ENCODE measurements around the gene PREX1.
"Not testable (repeated sequence)": the region's sequence is repeated elsewhere in the genome, so short reads cannot be mapped to it uniquely, and the experiment has no call there.

PREX1 gene

DNA sequence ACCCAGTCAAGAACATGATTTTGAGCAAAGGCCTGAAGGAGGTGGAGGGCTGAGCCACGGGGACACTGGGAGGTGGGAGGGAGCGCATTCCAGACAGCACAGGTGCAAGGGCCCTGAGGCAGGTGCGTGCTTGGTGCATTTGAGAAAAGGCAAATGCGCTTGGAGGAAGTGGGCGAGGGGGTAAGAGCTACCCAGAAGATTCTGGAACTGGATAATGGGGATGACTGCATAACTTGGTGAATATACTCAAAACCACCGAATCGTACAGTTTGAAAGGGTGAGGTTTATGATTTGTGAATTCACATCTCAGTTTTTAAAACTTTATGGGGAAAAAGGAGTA lies 9.8 kb downstream of the PREX1 start:
- Mint-ChIP-seq H3K4me1 (ENCODE audit: low read depth) (peaks cover 61% of the 10 kb centered on the region), H3K27ac (peak overlapping the region; percentile 85), H3K4me3 (peak overlapping the region; percentile 62), H3K36me3 (ENCODE audit: low read depth) (peaks cover 29% of the 10 kb centered on the region), H3K9me3 (no peaks in the 10 kb centered on the region), H3K27me3 (ENCODE audit: low read depth) (peaks cover 4% of the 10 kb centered on the region)
- DNase-seq (ENCODE audit: low spot score): no peak

DNA sequence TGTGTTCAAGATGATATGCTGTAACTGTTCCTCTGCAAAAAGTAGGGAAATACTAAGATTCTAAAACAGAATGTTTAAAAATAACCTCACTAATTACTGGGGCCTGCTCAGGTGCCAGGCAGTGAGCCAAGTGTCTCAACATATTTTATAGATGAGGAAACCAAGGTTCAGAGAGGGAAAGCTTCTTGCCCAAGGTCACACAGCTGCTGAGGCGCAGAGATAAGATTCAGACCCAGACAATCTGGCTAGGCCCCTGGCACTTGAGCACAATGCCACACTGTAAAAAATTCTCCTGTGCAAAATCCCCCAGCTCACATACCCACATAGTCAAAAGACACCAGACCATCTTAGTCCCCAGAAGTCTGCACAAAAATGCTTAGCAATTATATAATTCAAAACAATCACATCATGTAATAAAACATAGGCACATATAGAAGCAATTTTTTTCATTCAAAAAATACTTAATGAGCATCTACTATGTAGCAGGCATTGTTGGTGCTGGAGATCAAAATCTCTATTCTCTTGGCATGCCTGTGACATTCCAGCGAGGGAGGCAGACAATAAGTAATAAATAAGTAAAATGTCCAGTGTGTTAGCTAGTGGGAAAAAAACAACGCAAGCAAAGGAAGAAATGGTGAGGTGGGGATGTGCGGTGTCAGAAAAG lies 10.3 kb downstream of the PREX1 start:
- Mint-ChIP-seq H3K27me3 (ENCODE audit: low read depth) (peaks cover 4% of the 10 kb centered on the region), H3K9me3 (no peaks in the 10 kb centered on the region), H3K27ac (peak overlapping the region; percentile 85), H3K4me3 (peak overlapping the region; percentile 62), H3K36me3 (ENCODE audit: low read depth) (peaks cover 29% of the 10 kb centered on the region), H3K4me1 (ENCODE audit: low read depth) (peaks cover 56% of the 10 kb centered on the region)
- no peak for DNase-seq (ENCODE audit: low spot score)

GRCh38 chr20:48816282-48817205 lies 11.3 kb downstream of the PREX1 start:
- H3K27me3 Mint-ChIP-seq (ENCODE audit: low read depth): peaks cover 4% of the 10 kb centered on the region
- no peak for DNase-seq (ENCODE audit: low spot score)
- no peaks in the 10 kb centered on the region for H3K9me3 Mint-ChIP-seq
- H3K36me3 Mint-ChIP-seq (ENCODE audit: low read depth): peaks cover 29% of the 10 kb centered on the region
- peaks cover 48% of the 10 kb centered on the region for H3K4me1 Mint-ChIP-seq (ENCODE audit: low read depth)
- H3K4me3 Mint-ChIP-seq: peak overlapping the region; percentile 15
- peak overlapping the region; percentile 85 for H3K27ac Mint-ChIP-seq

- peaks cover 26% of the 10 kb centered on the region for H3K36me3 Mint-ChIP-seq (ENCODE audit: low read depth)
- H3K27me3 Mint-ChIP-seq (ENCODE audit: low read depth): peaks cover 4% of the 10 kb centered on the region
- DNase-seq (ENCODE audit: low spot score): no peak
- H3K27ac Mint-ChIP-seq: no peak overlapping the region
- no peaks in the 10 kb centered on the region for H3K9me3 Mint-ChIP-seq
- H3K4me3 Mint-ChIP-seq: no peak overlapping the region
- peaks cover 43% of the 10 kb centered on the region for H3K4me1 Mint-ChIP-seq (ENCODE audit: low read depth)
Observed at GRCh38 chr20:48815537-48815936, 12.3 kb downstream of the PREX1 start.

DNA sequence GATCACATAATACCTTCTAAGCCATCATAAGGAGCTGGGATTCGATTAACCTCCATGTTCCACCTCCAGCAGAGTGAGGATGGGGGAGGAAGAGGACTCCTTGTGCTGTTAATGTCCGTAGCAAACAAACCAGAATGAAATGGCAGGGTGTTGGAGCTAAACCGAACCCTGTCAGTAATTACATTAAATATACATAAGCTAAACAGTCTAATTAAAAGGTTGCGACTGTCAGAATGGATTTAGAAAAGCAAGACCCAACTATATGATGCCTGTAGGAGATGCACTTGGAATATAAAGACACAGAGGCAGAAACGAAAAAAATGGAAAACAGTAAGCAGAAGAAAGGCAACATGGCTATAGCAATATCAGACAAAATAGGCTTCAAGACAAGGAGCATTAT lies 13.2 kb downstream of the PREX1 start:
- Mint-ChIP-seq H3K4me3 (no peak overlapping the region), H3K27ac (no peak overlapping the region), H3K36me3 (ENCODE audit: low read depth) (peaks cover 22% of the 10 kb centered on the region), H3K9me3 (no peaks in the 10 kb centered on the region), H3K4me1 (ENCODE audit: low read depth) (peaks cover 36% of the 10 kb centered on the region), H3K27me3 (ENCODE audit: low read depth) (peaks cover 4% of the 10 kb centered on the region)
- DNase-seq (ENCODE audit: low spot score): no peak

GRCh38 chr20:48813930-48814546 lies 13.8 kb downstream of the PREX1 start:
- Mint-ChIP-seq H3K36me3 (ENCODE audit: low read depth) (peaks cover 17% of the 10 kb centered on the region), H3K4me3 (no peak overlapping the region), H3K4me1 (ENCODE audit: low read depth) (peaks cover 30% of the 10 kb centered on the region), H3K9me3 (no peaks in the 10 kb centered on the region), H3K27me3 (ENCODE audit: low read depth) (peaks cover 4% of the 10 kb centered on the region), H3K27ac (no peak overlapping the region)
- DNase-seq (ENCODE audit: low spot score): no peak

DNA sequence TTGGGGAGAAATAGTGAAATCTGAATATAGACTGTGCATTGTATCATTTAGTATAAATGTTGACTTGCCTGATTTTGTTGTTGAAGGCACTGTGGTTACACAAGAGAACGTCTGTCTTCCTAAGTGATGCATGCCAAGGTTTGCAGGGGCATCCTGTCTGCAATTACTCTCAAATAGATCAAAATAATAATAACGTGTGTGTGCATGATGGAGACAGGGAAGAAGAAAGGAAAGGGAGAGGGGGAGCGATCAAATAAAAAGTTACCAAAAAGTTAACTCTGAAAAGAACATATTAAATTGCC lies 14.4 kb downstream of the PREX1 start:
- peaks cover 17% of the 10 kb centered on the region for H3K36me3 Mint-ChIP-seq (ENCODE audit: low read depth)
- H3K27ac Mint-ChIP-seq: no peak overlapping the region
- no peak overlapping the region for H3K4me3 Mint-ChIP-seq
- no peaks in the 10 kb centered on the region for H3K9me3 Mint-ChIP-seq
- no peak for DNase-seq (ENCODE audit: low spot score)
- peaks cover 4% of the 10 kb centered on the region for H3K27me3 Mint-ChIP-seq (ENCODE audit: low read depth)
- peaks cover 23% of the 10 kb centered on the region for H3K4me1 Mint-ChIP-seq (ENCODE audit: low read depth)

- DNase-seq (ENCODE audit: low spot score): no peak
- no peaks in the 10 kb centered on the region for H3K9me3 Mint-ChIP-seq
- no peak overlapping the region for H3K4me3 Mint-ChIP-seq
- peaks cover 17% of the 10 kb centered on the region for H3K36me3 Mint-ChIP-seq (ENCODE audit: low read depth)
- peaks cover 4% of the 10 kb centered on the region for H3K27me3 Mint-ChIP-seq (ENCODE audit: low read depth)
- peaks cover 18% of the 10 kb centered on the region for H3K4me1 Mint-ChIP-seq (ENCODE audit: low read depth)
- no peak overlapping the region for H3K27ac Mint-ChIP-seq
Observed at GRCh38 chr20:48812600-48813445, 15.0 kb downstream of the PREX1 start.

- H3K27me3 Mint-ChIP-seq (ENCODE audit: low read depth); H3K9me3 Mint-ChIP-seq; H3K4me3 Mint-ChIP-seq; DNase-seq (ENCODE audit: low spot score); H3K27ac Mint-ChIP-seq: not testable (repeated sequence)
- peaks cover 11% of the 10 kb centered on the region for H3K4me1 Mint-ChIP-seq (ENCODE audit: low read depth)
- H3K36me3 Mint-ChIP-seq (ENCODE audit: low read depth): peaks cover 22% of the 10 kb centered on the region
Observed at GRCh38 chr20:48812114-48812513, 15.7 kb downstream of the PREX1 start.

- DNase-seq (ENCODE audit: low spot score): no peak
- H3K4me3 Mint-ChIP-seq: no peak overlapping the region
- H3K4me1 Mint-ChIP-seq (ENCODE audit: low read depth): peaks cover under 1% of the 10 kb centered on the region
- peaks cover 13% of the 10 kb centered on the region for H3K9me3 Mint-ChIP-seq
- no peaks in the 10 kb centered on the region for H3K27me3 Mint-ChIP-seq (ENCODE audit: low read depth)
- no peak overlapping the region for H3K27ac Mint-ChIP-seq
- peaks cover 18% of the 10 kb centered on the region for H3K36me3 Mint-ChIP-seq (ENCODE audit: low read depth)
Observed at GRCh38 chr20:48809673-48810072, 18.1 kb downstream of the PREX1 start.

- Mint-ChIP-seq H3K27ac (no peak overlapping the region), H3K9me3 (peaks cover 13% of the 10 kb centered on the region), H3K4me1 (ENCODE audit: low read depth) (no peaks in the 10 kb centered on the region), H3K36me3 (ENCODE audit: low read depth) (peaks cover 24% of the 10 kb centered on the region), H3K27me3 (ENCODE audit: low read depth) (peaks cover 2% of the 10 kb centered on the region), H3K4me3 (no peak overlapping the region)
- DNase-seq (ENCODE audit: low spot score): no peak
Observed at GRCh38 chr20:48808382-48809034, 19.3 kb downstream of the PREX1 start.

GRCh38 chr20:48807586-48808381 lies 20.0 kb downstream of the PREX1 start:
- no peak for DNase-seq (ENCODE audit: low spot score)
- no peak overlapping the region for H3K4me3 Mint-ChIP-seq
- peaks cover 2% of the 10 kb centered on the region for H3K27me3 Mint-ChIP-seq (ENCODE audit: low read depth)
- H3K36me3 Mint-ChIP-seq (ENCODE audit: low read depth): peaks cover 24% of the 10 kb centered on the region
- H3K9me3 Mint-ChIP-seq: peaks cover 13% of the 10 kb centered on the region
- no peak overlapping the region for H3K27ac Mint-ChIP-seq
- no peaks in the 10 kb centered on the region for H3K4me1 Mint-ChIP-seq (ENCODE audit: low read depth)

- Mint-ChIP-seq H3K4me1 (ENCODE audit: low read depth) (no peaks in the 10 kb centered on the region), H3K27me3 (ENCODE audit: low read depth) (peaks cover 2% of the 10 kb centered on the region), H3K27ac (no peak overlapping the region), H3K36me3 (ENCODE audit: low read depth) (peaks cover 24% of the 10 kb centered on the region), H3K4me3 (no peak overlapping the region), H3K9me3 (peaks cover 13% of the 10 kb centered on the region)
- no peak for DNase-seq (ENCODE audit: low spot score)
Observed at GRCh38 chr20:48807051-48807450, 20.7 kb downstream of the PREX1 start.
